NK-92 (cell line): ENCODE results near the gene TMEM82.

Experiments
- DNase-seq: peaks from one replicate; lab custom pipeline; 2025; ENCODE audit not compliant: unreplicated experiment; lab: John Stamatoyannopoulos, UW

TMEM82 gene

GRCh38 chr1:15775706-15776105 lies 33.4 kb downstream of the TMEM82 start:
- no peak for DNase-seq

DNA sequence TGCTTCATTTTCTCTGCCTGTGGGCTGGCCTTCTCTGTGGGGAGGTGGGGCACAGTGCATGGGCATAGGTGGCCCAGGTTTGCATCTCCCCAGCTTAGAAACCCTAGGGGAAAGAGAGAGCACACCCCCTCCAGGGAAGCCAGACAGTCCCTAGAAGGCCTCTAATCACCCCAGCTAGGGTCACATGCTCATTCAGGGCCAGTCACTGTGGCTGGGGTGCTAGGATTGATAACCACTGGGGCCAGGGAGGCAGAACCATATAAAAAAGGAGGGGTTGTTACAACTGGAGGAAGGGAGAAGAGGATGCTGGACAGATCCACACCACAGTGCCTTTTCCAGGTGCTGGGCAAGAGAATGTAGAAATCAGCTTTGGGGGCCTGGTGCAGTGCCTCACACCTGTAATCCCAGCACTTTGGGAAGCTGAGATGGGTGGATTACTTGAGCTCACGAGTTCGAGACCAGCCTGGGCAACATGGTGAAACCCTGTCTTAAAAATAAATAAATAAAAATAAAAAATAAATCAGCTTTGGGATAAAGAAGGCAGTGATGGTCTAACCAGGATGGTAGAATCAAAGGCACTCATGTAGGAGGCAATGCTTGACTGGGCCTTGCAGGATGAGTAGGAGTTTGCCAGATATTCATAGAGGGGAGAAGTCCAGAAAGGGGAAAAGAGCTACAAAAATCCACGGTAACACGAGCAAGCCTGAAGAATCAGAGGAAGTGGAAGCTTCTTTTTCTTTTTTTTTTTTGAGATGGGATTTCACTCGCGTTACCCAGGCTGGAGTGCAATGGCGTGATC lies 35.8 kb downstream of the TMEM82 start:
- DNase-seq = no peak

DNA sequence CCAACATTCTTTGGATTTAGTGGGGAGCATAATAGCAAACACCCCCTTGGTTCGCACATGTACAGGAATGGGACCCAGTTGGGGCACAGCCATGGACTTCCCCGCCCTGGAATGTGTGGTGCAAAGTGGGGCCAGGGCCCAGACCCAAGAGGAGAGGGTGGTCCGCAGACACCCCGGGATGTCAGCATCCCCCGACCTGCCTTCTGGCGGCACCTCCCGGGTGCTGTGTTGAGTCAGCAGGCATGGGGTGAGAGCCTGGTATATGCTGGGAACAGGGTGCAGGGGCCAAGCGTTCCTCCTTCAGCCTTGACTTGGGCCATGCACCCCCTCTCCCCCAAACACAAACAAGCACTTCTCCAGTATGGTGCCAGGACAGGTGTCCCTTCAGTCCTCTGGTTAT lies 43.4 kb downstream of the TMEM82 start:
- DNase-seq = no peak

DNA sequence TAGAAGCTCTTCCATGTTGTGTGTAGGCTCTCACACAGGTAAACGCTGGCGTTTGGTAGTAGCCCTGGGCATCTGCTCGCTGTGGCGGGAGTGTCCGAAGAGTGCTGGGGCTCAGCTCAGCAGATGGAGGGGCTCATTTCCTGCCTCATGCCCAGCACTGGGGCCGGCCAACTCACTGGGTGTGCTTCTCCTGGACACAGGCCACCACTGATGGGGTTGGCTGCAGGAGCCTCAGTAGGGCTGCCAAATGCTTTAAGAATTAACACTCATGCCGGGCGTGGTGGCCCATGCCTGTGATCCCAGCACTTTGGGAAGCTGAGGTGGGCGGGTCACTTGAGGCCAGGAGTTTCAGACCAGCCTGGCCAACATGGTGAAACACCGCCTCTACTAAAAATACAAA lies 44.3 kb downstream of the TMEM82 start:
- no peak for DNase-seq

- DNase-seq = no peak
Measured at GRCh38 chr1:15788624-15789301, 46.5 kb downstream of the TMEM82 start.

DNA sequence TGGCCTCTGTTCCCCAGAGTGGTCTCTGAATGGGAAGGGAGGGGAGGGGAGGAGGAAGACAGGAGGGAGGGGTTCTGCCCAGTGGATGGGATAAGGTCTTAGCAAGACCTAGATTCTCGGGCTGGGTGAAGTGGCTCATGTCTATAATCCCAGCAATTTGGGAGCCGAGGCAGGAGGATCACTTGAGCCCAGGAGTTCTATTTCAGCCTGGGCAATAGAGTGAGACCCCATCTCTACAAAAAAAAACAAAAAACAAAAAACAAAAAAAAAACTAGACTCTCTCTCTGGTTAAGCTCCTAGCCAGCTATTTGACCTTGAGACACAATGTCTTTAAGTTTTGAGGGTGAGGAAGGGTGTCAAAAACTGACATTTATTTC lies 53.8 kb downstream of the TMEM82 start:
- no peak for DNase-seq
